HEK293T (cell line): Measurements from ENCODE around the gene EOGT.

Experiments used
- ELF4 ChIP-seq: fragments of 450-650 bp; IDR thresholded peaks from 2 replicates; pipeline ENCODE4 v1.6.1; 2017; ENCODE audit warnings: antibody characterized with exemption
- L3MBTL2 ChIP-seq: fragments of 450-650 bp; conservative IDR thresholded peaks from 2 replicates; pipeline ENCODE4 v1.6.1; 2016; ENCODE audit warnings: mild to moderate bottlenecking
- SP1 ChIP-seq: fragments of 450-650 bp; IDR thresholded peaks from 2 replicates; pipeline ENCODE4 v1.6.1; 2017
- SUZ12 ChIP-seq: fragments of 450-650 bp; IDR thresholded peaks from 2 replicates; pipeline ENCODE4 v1.6.1; 2016; ENCODE audit warnings: mild to moderate bottlenecking
- ZNF384 ChIP-seq: fragments of 450-650 bp; IDR thresholded peaks from 2 replicates; pipeline ENCODE4 v1.6.1; 2016

DNA sequence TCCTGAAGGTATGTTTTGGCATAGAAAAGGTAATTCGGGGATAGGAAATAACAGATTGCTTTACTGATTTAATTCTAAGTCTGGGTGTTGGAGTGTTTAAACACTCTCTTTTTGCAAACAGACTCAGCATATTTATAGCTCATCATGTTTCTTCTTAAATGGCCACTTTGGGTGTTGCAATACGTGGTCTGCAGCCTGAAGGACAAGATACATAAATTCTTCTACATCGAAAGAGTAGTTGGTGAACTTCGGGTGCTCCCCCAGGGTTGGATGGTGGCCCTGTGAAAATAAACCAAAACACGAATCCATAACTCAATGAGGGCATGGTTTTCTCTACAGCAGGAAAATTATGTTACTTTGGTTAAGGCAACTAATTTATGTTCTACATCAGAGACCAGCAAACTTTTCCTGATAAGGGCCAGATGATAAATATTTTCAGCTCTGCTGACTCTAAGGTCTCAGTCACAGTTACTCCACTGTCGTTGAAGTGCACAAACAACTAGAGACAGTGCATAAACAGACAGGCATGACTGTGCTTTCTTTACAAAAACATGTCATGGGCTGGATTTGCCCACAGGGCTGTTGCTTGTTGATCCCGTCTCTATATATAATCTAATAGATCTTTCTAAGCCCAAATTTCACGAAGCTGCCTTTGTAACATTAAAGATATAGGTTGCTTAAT lies 35.9 kb downstream of the EOGT start:
- TF ChIP-seq L3MBTL2 (no peak), ELF4 (no peak), SUZ12 (no peak), ZNF384 (no peak), SP1 (no peak)
